PC-3 (cell line): ENCODE data around the gene SYT7. TPM values are rescaled to one million over a fixed set of nuclear protein-coding genes. Genes with fewer than 3 reads are reported as not detected.

Experiments used
- ATAC-seq: fragments of 200-7000 bp; cut with Tn5 transposase; 2 replicates; pipeline ENCODE4 v1.9.1; 2020; ENCODE audit warnings: mild to moderate bottlenecking, moderate library complexity
- BruUV-seq: library from RNA; stranded (reverse); fragments of 400-500 nt; replicated peaks from 2 replicates; lab custom pipeline; 2021; lab: Mats Ljungman, UMichigan
- CTCF ChIA-PET: fragments of 300-600 bp; sonication (Branson Sonifier 250); formaldehyde crosslinking; loops from one replicate; lab custom pipeline; 2022; ENCODE audit warnings: antibody characterized with exemption; lab: Charles Lee
- POLR2A ChIA-PET: fragments of 300-600 bp; sonication (Branson Sonifier 250); formaldehyde crosslinking; loops from one replicate; lab custom pipeline; 2022; ENCODE audit warnings: antibody characterized with exemption; ENCODE audit not compliant: unreplicated experiment; lab: Charles Lee
- DNase-seq: peaks from one replicate; pipeline ENCODE4 v3.0.0-alpha.2; 2015
- H2AFZ ChIP-seq: fragments of 300-600 bp; sonication (generic); 2 replicates; pipeline ENCODE4 v1.6.0; 2016; ENCODE audit warnings: antibody characterized with exemption, low read length
- H3F3A ChIP-seq: fragments of 300-600 bp; sonication (generic); one replicate; pipeline ENCODE4 v1.6.0; 2017; ENCODE audit warnings: antibody characterized with exemption, low read length, control low read depth, mild to moderate bottlenecking; ENCODE audit not compliant: unreplicated experiment
- H3K27ac ChIP-seq: fragments of 300-600 bp; sonication (generic); 2 replicates; pipeline ENCODE4 v1.5.1; 2016; ENCODE audit warnings: mild to moderate bottlenecking, low read length
- H3K27me3 ChIP-seq: fragments of 300-600 bp; sonication (generic); 2 replicates; pipeline ENCODE4 v1.6.1; 2016; ENCODE audit warnings: low read length, mixed read lengths
- H3K36me3 ChIP-seq: fragments of 300-600 bp; sonication (generic); 2 replicates; pipeline ENCODE4 v1.6.1; 2016; ENCODE audit warnings: low read depth, mixed run types, low read length, mixed read lengths
- H3K4me1 ChIP-seq: fragments of 300-600 bp; sonication (generic); 2 replicates; pipeline ENCODE4 v1.5.1; 2016; ENCODE audit warnings: low read length; ENCODE audit not compliant: insufficient read depth
- H3K4me2 ChIP-seq: fragments of 300-600 bp; sonication (generic); 2 replicates; pipeline ENCODE4 v1.6.0; 2016; ENCODE audit warnings: low read length
- H3K4me3 ChIP-seq: fragments of 300-600 bp; sonication (generic); 2 replicates; pipeline ENCODE4 v1.5.1; 2016; ENCODE audit warnings: mild to moderate bottlenecking, low read length, mixed read lengths
- H3K79me2 ChIP-seq: fragments of 300-600 bp; sonication (generic); 2 replicates; pipeline ENCODE4 v1.6.1; 2017; ENCODE audit warnings: low read length, mixed read lengths
- H3K9ac ChIP-seq: fragments of 300-600 bp; sonication (generic); 2 replicates; pipeline ENCODE4 v1.6.0; 2016; ENCODE audit warnings: mild to moderate bottlenecking, low read length
- H3K9me2 ChIP-seq: fragments of 300-600 bp; sonication (generic); replicated peaks from 2 replicates; pipeline ENCODE4 v1.6.1; 2016; ENCODE audit warnings: mixed run types, low read length, mixed read lengths
- H3K9me3 ChIP-seq: fragments of 300-600 bp; sonication (generic); 2 replicates; pipeline ENCODE4 v1.6.1; 2016; ENCODE audit warnings: low read length, mixed read lengths
- H4K20me1 ChIP-seq: fragments of 300-600 bp; sonication (generic); 2 replicates; pipeline ENCODE4 v1.6.1; 2016; ENCODE audit warnings: low read length, mixed read lengths
- EZH2 ChIP-seq: fragments of 300-600 bp; sonication (generic); IDR thresholded peaks from one replicate; pipeline ENCODE4 v1.6.1; 2017; ENCODE audit warnings: antibody characterized with exemption, mild to moderate bottlenecking, low read length; ENCODE audit not compliant: unreplicated experiment
- EZH2phosphoT487 ChIP-seq: fragments of 300-600 bp; sonication (generic); IDR thresholded peaks from 2 replicates; pipeline ENCODE4 v1.6.1; 2018; ENCODE audit warnings: mild to moderate bottlenecking, antibody characterized with exemption, low read length, borderline replicate concordance
- intact Hi-C: fragments of 100-400 bp; cut with micrococcal nuclease; formaldehyde crosslinking; loops from 2 replicates; pipeline ENCODE4 v1.9.0; 2023
- total RNA-seq: library from RNA; depleted of rRNA; stranded (reverse); fragments of >200 nt; gene quantifications from 2 replicates; pipeline ENCODE4 v1.2.3, GENCODE V29; 2014
- TF ChIP-seq, protein P1 (sequence below): fragments of 300-600 bp; sonication (generic); conservative IDR thresholded peaks from 2 replicates; pipeline ENCODE4 v1.5.1; 2017; ENCODE audit warnings: antibody characterized with exemption, low read depth, mild to moderate bottlenecking, low read length

SYT7 gene
- total RNA-seq, 1 experiment from 2014 or later: 23.2 TPM

DNA sequence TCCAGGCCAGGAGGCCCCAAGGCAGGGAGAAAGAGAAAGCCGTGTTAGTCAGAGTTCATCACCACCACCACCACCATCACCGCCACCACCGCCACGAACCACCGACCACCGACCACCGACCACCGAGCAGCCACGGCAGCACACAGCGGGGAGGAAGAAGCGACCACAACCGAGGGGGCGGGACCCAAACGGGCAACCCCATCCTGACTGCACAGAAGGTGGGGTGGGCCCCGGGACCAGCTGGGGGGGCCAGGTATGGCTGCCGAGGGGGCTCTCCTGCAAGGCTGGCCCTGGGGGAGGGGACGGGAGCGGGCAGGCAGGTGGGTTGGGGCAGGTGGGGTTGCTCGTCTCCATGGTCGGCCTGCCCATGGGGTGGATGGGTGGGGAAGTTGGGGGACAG is 34.2 kb downstream of the SYT7 start:
- Histone ChIP-seq H3K4me3 (no peak overlapping the region), H3K4me1 (peaks cover 32% of the 10 kb centered on the region), H3F3A (no peaks in the 10 kb centered on the region), H3K9me3 (no peaks in the 10 kb centered on the region), H3K9ac (no peak overlapping the region), H3K79me2 (no peaks in the 10 kb centered on the region), H4K20me1 (no peaks in the 10 kb centered on the region), H3K27ac (no peak overlapping the region), H3K4me2 (no peak overlapping the region), H3K36me3 (no peaks in the 10 kb centered on the region), H3K27me3 (no peaks in the 10 kb centered on the region), H2AFZ (no peak overlapping the region), H3K9me2 (no peaks in the 10 kb centered on the region)
- intact Hi-C loops: no loop called here
- BruUV-seq: no TSS peak
- TF ChIP-seq EZH2: no peak
- ChIA-PET POLR2A (no interaction called here), CTCF (no interaction called here)
- no peak for DNase-seq
- no peak for ATAC-seq

DNA sequence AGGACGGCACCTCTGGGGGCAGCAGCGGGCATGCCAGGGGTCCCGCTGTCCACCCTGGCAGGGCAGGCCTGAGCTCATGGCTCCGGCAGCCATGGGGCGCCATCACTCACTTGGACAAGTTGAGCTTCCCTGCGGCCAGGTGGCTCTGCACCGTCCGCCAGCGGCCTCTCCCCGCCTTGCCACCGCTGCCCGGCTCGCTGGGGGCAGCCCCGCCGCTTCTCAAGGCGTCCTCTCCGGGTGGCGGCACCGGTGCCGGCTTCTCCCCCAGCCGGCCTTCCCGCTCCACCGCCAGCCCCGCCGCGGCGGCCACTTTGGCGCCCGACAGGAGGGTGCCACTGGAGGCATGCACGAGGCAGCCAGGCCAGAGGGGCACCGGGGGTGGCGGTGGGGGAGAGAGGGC is 35.0 kb downstream of the SYT7 start:
- ChIA-PET POLR2A (no interaction called here), CTCF (interaction anchor here (0.8 kb wide), 1 partner anchor 21 kb away, joined by 4 read pairs; no protein-coding TSS in a partner anchor)
- Histone ChIP-seq H3K79me2 (no peaks in the 10 kb centered on the region), H3K4me1 (peaks cover 39% of the 10 kb centered on the region), H3K4me2 (no peak overlapping the region), H3K36me3 (no peaks in the 10 kb centered on the region), H3K27me3 (no peaks in the 10 kb centered on the region), H3K9me2 (no peaks in the 10 kb centered on the region), H3K9me3 (no peaks in the 10 kb centered on the region), H2AFZ (no peak overlapping the region), H3K9ac (no peak overlapping the region), H4K20me1 (no peaks in the 10 kb centered on the region), H3K4me3 (no peak overlapping the region), H3F3A (no peaks in the 10 kb centered on the region), H3K27ac (no peak overlapping the region)
- BruUV-seq: no TSS peak
- TF ChIP-seq, protein P1, sequence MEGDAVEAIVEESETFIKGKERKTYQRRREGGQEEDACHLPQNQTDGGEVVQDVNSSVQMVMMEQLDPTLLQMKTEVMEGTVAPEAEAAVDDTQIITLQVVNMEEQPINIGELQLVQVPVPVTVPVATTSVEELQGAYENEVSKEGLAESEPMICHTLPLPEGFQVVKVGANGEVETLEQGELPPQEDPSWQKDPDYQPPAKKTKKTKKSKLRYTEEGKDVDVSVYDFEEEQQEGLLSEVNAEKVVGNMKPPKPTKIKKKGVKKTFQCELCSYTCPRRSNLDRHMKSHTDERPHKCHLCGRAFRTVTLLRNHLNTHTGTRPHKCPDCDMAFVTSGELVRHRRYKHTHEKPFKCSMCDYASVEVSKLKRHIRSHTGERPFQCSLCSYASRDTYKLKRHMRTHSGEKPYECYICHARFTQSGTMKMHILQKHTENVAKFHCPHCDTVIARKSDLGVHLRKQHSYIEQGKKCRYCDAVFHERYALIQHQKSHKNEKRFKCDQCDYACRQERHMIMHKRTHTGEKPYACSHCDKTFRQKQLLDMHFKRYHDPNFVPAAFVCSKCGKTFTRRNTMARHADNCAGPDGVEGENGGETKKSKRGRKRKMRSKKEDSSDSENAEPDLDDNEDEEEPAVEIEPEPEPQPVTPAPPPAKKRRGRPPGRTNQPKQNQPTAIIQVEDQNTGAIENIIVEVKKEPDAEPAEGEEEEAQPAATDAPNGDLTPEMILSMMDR: no peak
- TF ChIP-seq EZH2: no peak
- TF ChIP-seq EZH2phosphoT487: no peak
- no peak for DNase-seq
- intact Hi-C loops: no loop called here
- no peak for ATAC-seq

DNA sequence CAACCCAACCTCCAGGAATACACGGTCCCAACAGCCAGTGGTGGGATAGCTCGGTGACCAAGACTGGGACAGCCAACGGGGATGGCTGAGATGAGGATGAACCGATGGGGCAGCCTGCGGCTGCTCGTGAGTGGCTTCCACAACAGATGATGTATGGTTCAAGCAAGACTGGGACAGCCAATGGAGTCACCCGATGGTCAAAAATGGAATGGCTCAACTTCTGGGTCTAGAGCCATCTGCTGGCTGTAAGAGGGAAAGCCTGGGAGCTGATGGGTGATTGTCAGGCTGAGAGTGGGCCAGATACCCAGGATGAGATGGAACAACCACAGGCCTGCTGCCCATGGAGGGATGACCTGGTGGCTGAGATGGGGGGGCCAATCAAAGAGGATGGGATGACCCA is 35.5 kb downstream of the SYT7 start:
- intact Hi-C loops: no loop called here
- ATAC-seq: no peak
- Histone ChIP-seq H3K27ac (no peak overlapping the region), H3K79me2 (no peaks in the 10 kb centered on the region), H3K36me3 (no peaks in the 10 kb centered on the region), H3K4me2 (no peak overlapping the region), H3K4me3 (no peak overlapping the region), H3K4me1 (peaks cover 41% of the 10 kb centered on the region), H3F3A (no peaks in the 10 kb centered on the region), H3K9ac (no peak overlapping the region), H2AFZ (no peak overlapping the region), H3K9me2 (no peaks in the 10 kb centered on the region), H4K20me1 (no peaks in the 10 kb centered on the region), H3K27me3 (no peaks in the 10 kb centered on the region), H3K9me3 (no peaks in the 10 kb centered on the region)
- DNase-seq: peak; percentile 33
- ChIA-PET CTCF (interaction anchor here (0.8 kb wide), 1 partner anchor 22 kb away, joined by 4 read pairs; no protein-coding TSS in a partner anchor), POLR2A (no interaction called here)
- TF ChIP-seq EZH2: no peak
- TF ChIP-seq, protein P1: peak; percentile 82
- no TSS peak for BruUV-seq
